LNCaP clone FGC (cell line): ENCODE results near the gene NCEH1.

Source experiments
- DNase-seq: peaks from one replicate; pipeline ENCODE4 v3.0.0-alpha.2; 2011; ENCODE audit warnings: low read depth
- H3K4me3 ChIP-seq: 2 replicates; pipeline ENCODE4 v1.5.1; 2011; ENCODE audit warnings: mild to moderate bottlenecking, low read depth, low read length, control low read depth
- TF ChIP-seq, protein P1 (sequence below): IDR thresholded peaks from 2 replicates; pipeline ENCODE4 v1.5.1; 2012; ENCODE audit warnings: mild to moderate bottlenecking; ENCODE audit not compliant: control insufficient read depth, insufficient read depth; ENCODE audit errors: extremely low read depth

NCEH1 gene

GRCh38 chr3:172617976-172618375 is 92.9 kb downstream of the NCEH1 start:
- TF ChIP-seq, protein P1, sequence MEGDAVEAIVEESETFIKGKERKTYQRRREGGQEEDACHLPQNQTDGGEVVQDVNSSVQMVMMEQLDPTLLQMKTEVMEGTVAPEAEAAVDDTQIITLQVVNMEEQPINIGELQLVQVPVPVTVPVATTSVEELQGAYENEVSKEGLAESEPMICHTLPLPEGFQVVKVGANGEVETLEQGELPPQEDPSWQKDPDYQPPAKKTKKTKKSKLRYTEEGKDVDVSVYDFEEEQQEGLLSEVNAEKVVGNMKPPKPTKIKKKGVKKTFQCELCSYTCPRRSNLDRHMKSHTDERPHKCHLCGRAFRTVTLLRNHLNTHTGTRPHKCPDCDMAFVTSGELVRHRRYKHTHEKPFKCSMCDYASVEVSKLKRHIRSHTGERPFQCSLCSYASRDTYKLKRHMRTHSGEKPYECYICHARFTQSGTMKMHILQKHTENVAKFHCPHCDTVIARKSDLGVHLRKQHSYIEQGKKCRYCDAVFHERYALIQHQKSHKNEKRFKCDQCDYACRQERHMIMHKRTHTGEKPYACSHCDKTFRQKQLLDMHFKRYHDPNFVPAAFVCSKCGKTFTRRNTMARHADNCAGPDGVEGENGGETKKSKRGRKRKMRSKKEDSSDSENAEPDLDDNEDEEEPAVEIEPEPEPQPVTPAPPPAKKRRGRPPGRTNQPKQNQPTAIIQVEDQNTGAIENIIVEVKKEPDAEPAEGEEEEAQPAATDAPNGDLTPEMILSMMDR, result no peak
- no peak for DNase-seq
- no peak overlapping the region for H3K4me3 ChIP-seq

- TF ChIP-seq, protein P1, result no peak
- DNase-seq, result no peak
- no peak overlapping the region for H3K4me3 ChIP-seq
Observed at GRCh38 chr3:172617013-172617706, 93.7 kb downstream of the NCEH1 start.

DNA sequence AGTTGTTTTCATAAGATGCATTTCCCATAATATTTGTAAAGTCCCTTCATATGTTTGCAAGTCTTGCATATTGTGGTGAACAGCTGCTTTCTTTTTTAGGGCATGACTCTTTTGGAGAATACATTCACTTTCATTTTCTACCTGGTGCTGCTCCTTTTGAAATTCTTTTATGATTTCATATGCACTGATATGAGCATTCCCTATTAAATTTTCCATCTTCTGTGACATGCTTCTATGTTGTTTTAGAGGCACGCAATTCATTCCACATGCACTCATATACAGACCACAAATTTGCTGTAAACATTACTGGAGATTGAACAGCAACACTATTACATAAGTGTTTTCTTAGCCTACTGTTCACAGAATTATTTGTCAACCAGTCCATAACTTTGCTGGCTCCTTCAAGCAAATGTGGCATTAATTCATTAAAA is 94.8 kb downstream of the NCEH1 start:
- DNase-seq, result no peak
- TF ChIP-seq, protein P1, result no peak
- H3K4me3 ChIP-seq, result no peak overlapping the region

GRCh38 chr3:172615296-172615695 is 95.6 kb downstream of the NCEH1 start:
- TF ChIP-seq, protein P1, result no peak
- H3K4me3 ChIP-seq, result no peak overlapping the region
- DNase-seq, result no peak

DNA sequence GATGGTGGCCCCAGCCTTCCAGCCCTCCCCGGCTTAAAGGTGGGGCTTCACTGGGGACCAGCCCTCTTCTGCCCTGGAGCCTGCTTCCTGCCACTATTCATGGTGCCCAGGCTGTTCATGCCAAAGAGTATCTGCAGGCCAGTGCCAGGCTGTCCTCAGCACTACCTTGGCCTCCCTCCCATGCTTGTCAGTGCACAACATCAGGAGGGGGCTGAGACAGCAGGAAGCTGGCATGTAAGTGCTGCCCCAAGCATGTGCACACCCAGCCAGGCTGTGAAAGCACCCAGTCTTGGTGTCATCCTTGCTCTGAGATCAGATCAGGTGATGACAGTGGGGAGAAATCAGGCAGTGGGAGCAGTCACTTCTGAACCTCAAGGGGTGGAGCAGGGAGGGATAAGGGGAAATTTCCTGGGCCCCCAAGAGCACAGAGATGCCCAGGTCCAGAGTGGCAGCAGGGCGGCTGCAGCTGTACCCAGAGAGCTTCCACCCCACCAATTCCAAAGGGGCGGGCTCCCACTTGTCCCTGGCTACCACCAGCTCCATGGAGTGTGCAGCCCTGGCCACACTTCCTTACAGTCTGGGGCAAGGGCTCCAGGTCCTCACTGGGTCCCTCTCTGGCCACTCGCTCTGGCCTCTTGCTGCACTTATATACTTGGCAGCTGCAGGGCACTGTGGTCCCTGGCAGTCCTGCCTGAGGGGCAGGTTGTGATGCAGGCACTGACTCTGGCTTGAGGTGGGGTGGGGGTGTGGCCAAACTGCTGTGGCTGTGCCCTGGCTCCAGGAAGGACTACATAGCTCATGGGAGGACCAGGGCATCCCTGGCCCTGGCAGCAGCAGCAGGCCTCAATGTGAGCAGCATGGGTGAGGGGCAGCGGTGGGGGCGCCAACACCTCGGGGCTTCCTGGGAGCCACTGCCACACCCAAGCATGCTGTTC is 96.3 kb downstream of the NCEH1 start:
- TF ChIP-seq, protein P1, result no peak
- DNase-seq, result no peak
- H3K4me3 ChIP-seq, result no peak overlapping the region

- TF ChIP-seq, protein P1, result no peak
- H3K4me3 ChIP-seq, result no peak overlapping the region
- no peak for DNase-seq
Observed at GRCh38 chr3:172613845-172614244, 97.0 kb downstream of the NCEH1 start.
